HG03064 (cell line): Measurements from ENCODE around the gene ATP2B2.

ENCODE experiments used
- ATAC-seq: cut with Tn5 transposase; IDR thresholded peaks from one replicate; pipeline ENCODE4 v1.9.1; 2021; ENCODE audit warnings: low read depth; ENCODE audit not compliant: unreplicated experiment

ATP2B2 gene

GRCh38 chr3:10290481-10291176, 214.8 kb downstream of the ATP2B2 start:
- ATAC-seq: no peak

GRCh38 chr3:10289787-10290355, 215.5 kb downstream of the ATP2B2 start:
- no peak for ATAC-seq

DNA sequence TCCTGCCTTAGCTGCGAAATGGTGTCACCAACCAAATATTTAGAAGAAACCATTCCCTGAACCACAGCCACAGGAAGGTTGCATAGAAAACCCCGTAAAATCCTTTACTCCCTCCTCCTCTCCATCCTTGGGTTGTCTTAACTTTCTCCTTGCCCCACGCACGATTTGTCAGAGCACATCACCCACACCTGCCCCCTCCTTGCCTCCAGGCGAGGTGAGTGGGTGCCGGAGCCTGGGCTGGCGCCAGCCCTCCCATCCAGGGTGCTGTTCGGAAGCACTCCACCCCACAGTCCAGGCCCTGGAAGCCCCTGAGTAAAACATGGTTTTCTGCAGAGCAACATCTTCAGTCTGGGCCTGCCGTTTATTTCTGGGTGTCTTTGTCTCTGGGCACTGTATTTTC, 216.3 kb downstream of the ATP2B2 start:
- no peak for ATAC-seq

- ATAC-seq: no peak
Measured at GRCh38 chr3:10288575-10288960, 216.8 kb downstream of the ATP2B2 start.

GRCh38 chr3:10287936-10288574, 217.3 kb downstream of the ATP2B2 start:
- no peak for ATAC-seq

GRCh38 chr3:10286596-10287295, 218.6 kb downstream of the ATP2B2 start:
- no peak for ATAC-seq

DNA sequence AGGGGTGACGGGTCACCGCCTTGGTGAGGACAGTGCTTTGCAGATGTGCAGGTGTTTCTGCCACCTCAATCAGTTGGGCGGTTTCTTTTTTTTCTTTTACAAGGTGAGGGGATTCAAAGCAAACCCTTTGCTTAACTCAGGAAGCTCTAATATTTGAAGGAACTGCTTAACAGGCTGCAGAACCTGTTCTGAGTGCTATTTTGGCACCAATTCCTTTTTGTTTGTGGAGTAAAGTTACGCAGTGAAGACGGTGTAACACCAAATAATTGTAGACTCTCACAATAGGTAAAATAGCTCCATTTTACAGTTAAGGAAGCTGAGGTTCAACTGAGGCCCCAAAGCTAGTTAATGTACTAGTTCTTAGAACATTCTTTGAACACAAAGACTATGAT, 219.3 kb downstream of the ATP2B2 start:
- no peak for ATAC-seq

GRCh38 chr3:10285272-10286132, 219.9 kb downstream of the ATP2B2 start:
- ATAC-seq: no peak

GRCh38 chr3:10284496-10284895, 220.9 kb downstream of the ATP2B2 start:
- no peak for ATAC-seq

DNA sequence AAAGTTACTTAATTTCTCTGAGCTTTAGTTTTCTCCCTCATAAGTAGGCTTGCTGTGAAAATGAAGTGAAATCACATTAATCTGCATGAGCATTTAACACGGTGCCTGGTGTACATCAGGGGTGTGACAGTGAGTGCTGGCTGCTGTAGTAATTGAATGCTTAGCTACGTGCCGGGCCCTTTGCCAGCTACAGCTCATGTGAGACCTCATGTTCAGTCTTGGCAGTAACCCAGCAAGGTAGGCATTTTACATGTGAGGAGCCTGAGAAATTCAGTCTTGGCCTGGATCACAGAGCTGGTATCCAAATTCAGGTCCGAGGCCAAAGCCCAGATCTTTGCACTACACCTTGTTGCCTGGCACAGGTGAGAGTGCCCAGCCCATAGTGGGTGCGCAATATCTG, 221.7 kb downstream of the ATP2B2 start:
- ATAC-seq: no peak

DNA sequence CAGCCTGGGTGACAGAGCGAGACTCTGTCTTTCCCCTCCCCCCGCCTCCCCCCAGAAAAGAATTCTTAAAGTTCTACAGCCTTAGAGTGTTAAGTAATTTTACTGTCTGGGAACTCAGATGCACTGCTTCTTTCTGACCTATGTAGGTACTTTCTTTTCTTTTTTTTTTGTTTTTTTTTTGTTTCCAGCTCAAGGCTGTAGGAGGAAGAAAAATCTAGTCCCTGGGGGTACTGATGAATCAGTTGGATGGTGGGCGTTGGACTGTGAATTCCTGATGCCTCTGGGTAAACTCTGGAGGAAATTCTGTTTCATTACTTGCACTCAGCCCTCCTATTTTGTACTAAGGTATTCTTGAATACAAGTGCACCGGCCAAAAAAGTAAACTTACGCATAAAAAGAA, 223.4 kb downstream of the ATP2B2 start:
- no peak for ATAC-seq

DNA sequence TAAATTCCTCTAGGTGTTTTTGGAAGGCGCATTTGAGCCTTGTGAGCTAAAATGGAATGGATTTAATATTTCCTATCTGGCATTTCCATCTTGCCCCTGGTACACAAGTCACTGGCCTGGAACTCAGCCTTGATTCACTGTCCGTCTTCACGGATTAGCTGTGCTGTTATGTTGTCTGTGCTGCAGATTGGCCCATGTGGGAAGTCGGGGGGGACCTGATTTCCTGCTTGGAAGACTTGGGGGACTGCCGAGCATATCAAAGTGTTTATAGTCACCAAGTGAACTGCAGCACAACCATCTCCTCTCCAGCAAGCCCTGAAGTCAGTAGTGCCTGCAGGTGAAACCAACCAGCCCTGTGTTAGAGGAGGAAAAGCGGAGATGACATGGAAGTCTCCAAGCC, 224.8 kb downstream of the ATP2B2 start:
- ATAC-seq: no peak

- no peak for ATAC-seq
Measured at GRCh38 chr3:10280177-10280529, 225.2 kb downstream of the ATP2B2 start.

DNA sequence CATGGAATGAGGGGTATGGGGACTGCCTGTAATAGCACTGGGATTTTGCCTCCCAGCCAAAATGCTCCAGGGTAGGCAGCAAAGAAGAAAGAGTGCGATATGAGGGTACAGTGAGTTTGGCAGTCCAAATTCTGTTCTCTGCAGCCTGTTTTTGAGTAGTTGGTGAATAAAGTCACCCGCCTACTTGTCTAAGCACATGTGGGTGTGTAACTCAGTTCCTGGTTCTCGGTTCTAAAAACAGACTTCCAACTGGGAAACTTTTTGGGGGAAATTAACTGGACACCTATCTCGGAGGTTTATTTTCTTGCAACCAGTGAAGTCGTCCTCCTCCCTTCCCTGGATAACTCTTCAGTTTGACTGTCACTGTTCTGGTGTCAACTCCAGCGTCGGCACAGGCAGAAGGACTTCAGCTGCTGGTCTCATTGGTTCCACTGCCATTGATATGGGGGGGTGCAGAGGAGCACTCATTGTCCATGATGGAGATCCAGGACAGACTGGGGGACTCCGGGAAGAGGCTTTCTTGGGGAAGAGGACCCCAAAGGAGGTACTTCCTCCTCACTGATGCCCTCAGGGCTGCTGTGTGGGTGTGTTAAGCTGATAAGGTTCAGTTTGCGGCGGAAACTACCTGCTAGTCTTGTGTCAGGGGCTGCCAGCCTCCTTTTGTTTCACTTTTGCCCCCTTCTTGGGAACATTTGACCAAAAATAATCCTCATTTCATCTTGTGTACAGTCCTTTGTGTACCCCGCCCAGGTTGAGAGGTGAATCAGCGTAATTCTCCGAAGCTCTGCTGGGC, 225.8 kb downstream of the ATP2B2 start:
- ATAC-seq: no peak

- no peak for ATAC-seq
Measured at GRCh38 chr3:10278501-10278900, 226.9 kb downstream of the ATP2B2 start.

- no peak for ATAC-seq
Measured at GRCh38 chr3:10277115-10277625, 228.2 kb downstream of the ATP2B2 start.

- no peak for ATAC-seq
Measured at GRCh38 chr3:10274601-10275000, 230.8 kb downstream of the ATP2B2 start.
